KG1 (cell line): ENCODE results near the gene CCL1.
"Not testable (repeated sequence)": the region's sequence is repeated elsewhere in the genome, so short reads cannot be mapped to it uniquely, and the experiment has no call there.

ENCODE experiments used
- DNase-seq: peaks from one replicate; lab custom pipeline; 2025; lab: John Stamatoyannopoulos, UW

The CCL1 gene

GRCh38 chr17:34357398-34357797 lies 5.6 kb downstream of the CCL1 start:
- DNase-seq, result no peak

- no peak for DNase-seq
Observed at GRCh38 chr17:34356194-34356593, 6.8 kb downstream of the CCL1 start, which contains the start of gene CCL13. TSS of gene CCL13 (plus strand) at chr17:34356480. CDS start at chr17:34356527, 47 bp downstream.

- no peak for DNase-seq
Observed at GRCh38 chr17:34354637-34355036, 8.4 kb downstream of the CCL1 start.

- no peak for DNase-seq
Observed at GRCh38 chr17:34352191-34352590, 10.8 kb downstream of the CCL1 start.

GRCh38 chr17:34351096-34351495 lies 11.9 kb downstream of the CCL1 start:
- no peak for DNase-seq

- DNase-seq, result no peak
Observed at GRCh38 chr17:34349751-34350150, 13.3 kb downstream of the CCL1 start.

GRCh38 chr17:34347063-34347462 lies 16.0 kb downstream of the CCL1 start:
- DNase-seq, result no peak

GRCh38 chr17:34341916-34342315 lies 21.1 kb downstream of the CCL1 start:
- no peak for DNase-seq

- no peak for DNase-seq
Observed at GRCh38 chr17:34339138-34339770, 23.8 kb downstream of the CCL1 start.

- DNase-seq, result no peak
Observed at GRCh38 chr17:34337701-34338100, 25.3 kb downstream of the CCL1 start.

GRCh38 chr17:34327580-34327979 lies 35.5 kb downstream of the CCL1 start:
- DNase-seq, result not testable (repeated sequence)

GRCh38 chr17:34321964-34322363 lies 41.1 kb downstream of the CCL1 start:
- DNase-seq, result no peak

- no peak for DNase-seq
Observed at GRCh38 chr17:34319039-34319483, 44.0 kb downstream of the CCL1 start, which contains the start of gene CCL8. TSS of gene CCL8 (plus strand) at chr17:34319435. CDS start at chr17:34319502, 67 bp downstream.

- DNase-seq, result no peak
Observed at GRCh38 chr17:34318474-34318873, 44.6 kb downstream of the CCL1 start.

- DNase-seq, result no peak
Observed at GRCh38 chr17:34314279-34314678, 48.8 kb downstream of the CCL1 start.

GRCh38 chr17:34313164-34313563 lies 49.9 kb downstream of the CCL1 start:
- no peak for DNase-seq

- no peak for DNase-seq
Observed at GRCh38 chr17:34312080-34312479, 51.0 kb downstream of the CCL1 start.

GRCh38 chr17:34311291-34311690 lies 51.7 kb downstream of the CCL1 start:
- no peak for DNase-seq
